NCI-H446 treated with DMSO at 0.1 percent for 48 hours (cell line): ENCODE results near the gene C1R.

ENCODE experiments used
- DNase-seq: peaks from one replicate; lab custom pipeline; 2025; lab: John Stamatoyannopoulos, UW

Gene C1R

GRCh38 chr12:7092229-7092985, at the start of gene C1R:
Gene C1R (minus strand): TSS chr12:7092445. CDS start chr12:7092388, 57 bp downstream.
- no peak for DNase-seq

- no peak for DNase-seq
Observed at GRCh38 chr12:7141351-7142005, 49.2 kb upstream of the C1R start.

- DNase-seq: no peak
Observed at GRCh38 chr12:7139200-7139599, 47.0 kb upstream of the C1R start.

GRCh38 chr12:7137908-7138307, 45.7 kb upstream of the C1R start:
- no peak for DNase-seq

GRCh38 chr12:7136676-7137075, 44.4 kb upstream of the C1R start:
- DNase-seq: no peak

- DNase-seq: no peak
Observed at GRCh38 chr12:7136071-7136470, 43.8 kb upstream of the C1R start.

GRCh38 chr12:7134396-7135166, 42.3 kb upstream of the C1R start:
- DNase-seq: no peak

GRCh38 chr12:7131502-7131866, 39.2 kb upstream of the C1R start:
- DNase-seq: no peak

- DNase-seq: no peak
Observed at GRCh38 chr12:7130701-7131501, 38.7 kb upstream of the C1R start.

- DNase-seq: peak; percentile 59
Observed at GRCh38 chr12:7129872-7130691, 37.8 kb upstream of the C1R start, which contains the start of gene CLSTN3. Gene CLSTN3 (plus strand): TSS chr12:7130371. CDS start chr12:7130649, 278 bp downstream.

GRCh38 chr12:7129287-7129871, 37.1 kb upstream of the C1R start:
- no peak for DNase-seq

GRCh38 chr12:7128681-7129286, 36.5 kb upstream of the C1R start, which contains the start of gene RBP5:
Gene RBP5 (minus strand): TSS chr12:7128889. CDS start chr12:7128775, 114 bp downstream.
- DNase-seq: no peak

- DNase-seq: no peak
Observed at GRCh38 chr12:7127916-7128626, 35.8 kb upstream of the C1R start.

- DNase-seq: no peak
Observed at GRCh38 chr12:7125632-7126227, 33.5 kb upstream of the C1R start.

- no peak for DNase-seq
Observed at GRCh38 chr12:7123806-7124522, 31.7 kb upstream of the C1R start.

GRCh38 chr12:7122811-7123769, 30.8 kb upstream of the C1R start:
- DNase-seq: no peak

GRCh38 chr12:7121324-7121723, 29.1 kb upstream of the C1R start:
- no peak for DNase-seq
